Neural progenitor cell (in vitro differentiated cells): ENCODE data around the gene MYLIP. TPM values are rescaled to one million over a fixed set of nuclear protein-coding genes. Genes with fewer than 3 reads are reported as not detected.

ENCODE experiments used
- DNase-seq: peaks from one replicate; pipeline ENCODE4 v3.0.0-alpha.2; 2016; ENCODE audit warnings: low spot score
- H2AFZ ChIP-seq: fragments of 200-600 bp; sonication (generic); replicated peaks from 2 replicates; pipeline ENCODE4 v1.6.1; 2016; ENCODE audit warnings: antibody characterized with exemption
- H3F3A ChIP-seq: fragments of 200-600 bp; sonication (generic); 2 replicates; pipeline ENCODE4 v1.6.1; 2016; ENCODE audit warnings: antibody characterized with exemption, low read depth
- H3K27ac ChIP-seq: fragments of 200-600 bp; sonication (generic); 2 replicates; pipeline ENCODE4 v1.5.1; 2016; ENCODE audit warnings: mild to moderate bottlenecking
- H3K27me3 ChIP-seq: fragments of 200-600 bp; sonication (generic); 2 replicates; pipeline ENCODE4 v1.6.1; 2016; ENCODE audit warnings: mild to moderate bottlenecking, moderate library complexity
- H3K36me3 ChIP-seq: fragments of 200-600 bp; sonication (generic); 2 replicates; pipeline ENCODE4 v1.5.1; 2016
- H3K4me1 ChIP-seq: fragments of 200-600 bp; sonication (generic); 2 replicates; pipeline ENCODE4 v1.6.1; 2016; ENCODE audit warnings: mixed run types
- H3K4me2 ChIP-seq: fragments of 200-600 bp; sonication (generic); 2 replicates; pipeline ENCODE4 v1.6.1; 2016
- H3K4me3 ChIP-seq: fragments of 200-600 bp; sonication (generic); 2 replicates; pipeline ENCODE4 v1.5.1; 2016
- H3K79me2 ChIP-seq: fragments of 200-600 bp; sonication (generic); 2 replicates; pipeline ENCODE4 v1.6.1; 2016; ENCODE audit warnings: low read depth
- H3K9ac ChIP-seq: fragments of 200-600 bp; sonication (generic); 2 replicates; pipeline ENCODE4 v1.6.1; 2016
- H3K9me3 ChIP-seq: fragments of 200-600 bp; sonication (generic); 2 replicates; pipeline ENCODE4 v1.5.1; 2016; ENCODE audit warnings: low read depth
- H4K20me1 ChIP-seq: fragments of 200-600 bp; sonication (generic); 2 replicates; pipeline ENCODE4 v1.6.1; 2016; ENCODE audit warnings: low read depth
- H3K27ac Mint-ChIP-seq: 3 replicates; pipeline ENCODE4 v1.8.0; 2021; ENCODE audit warnings: mixed read lengths
- H3K27me3 Mint-ChIP-seq: 2 replicates; pipeline ENCODE4 v1.8.0; 2022; ENCODE audit warnings: low read depth, mild to moderate bottlenecking, inconsistent platforms, moderate library complexity, mixed read lengths; ENCODE audit not compliant: insufficient read depth
- H3K36me3 Mint-ChIP-seq: 3 replicates; pipeline ENCODE4 v1.8.0; 2021; ENCODE audit warnings: mixed read lengths
- H3K4me1 Mint-ChIP-seq: 3 replicates; pipeline ENCODE4 v1.8.0; 2021; ENCODE audit warnings: mixed read lengths
- H3K4me3 Mint-ChIP-seq: 3 replicates; pipeline ENCODE4 v1.8.0; 2021; ENCODE audit warnings: mild to moderate bottlenecking, moderate library complexity, mixed read lengths
- H3K9me3 Mint-ChIP-seq: 3 replicates; pipeline ENCODE4 v1.8.0; 2020; ENCODE audit warnings: mixed read lengths
- CTCF ChIP-seq: fragments of 200-600 bp; sonication (generic); IDR thresholded peaks from 2 replicates; pipeline ENCODE4 v1.5.1; 2017; ENCODE audit warnings: antibody characterized with exemption, mild to moderate bottlenecking
- EZH2 ChIP-seq: fragments of 200-600 bp; sonication (generic); IDR thresholded peaks from 2 replicates; pipeline ENCODE4 v1.6.1; 2017; ENCODE audit warnings: antibody characterized with exemption, mild to moderate bottlenecking, moderate library complexity
- EZH2phosphoT487 ChIP-seq: fragments of 200-600 bp; sonication (generic); IDR thresholded peaks from 2 replicates; pipeline ENCODE4 v1.6.1; 2017; ENCODE audit warnings: antibody characterized with exemption
- total RNA-seq: library from RNA; depleted of rRNA; stranded (reverse); fragments of >200 nt; gene quantifications from 2 replicates; pipeline ENCODE4 v1.2.3, GENCODE V29; 2015; ENCODE audit warnings: low replicate concordance

The MYLIP gene
- total RNA-seq, 1 donor from 2014 or later, result 8.2 TPM

DNA sequence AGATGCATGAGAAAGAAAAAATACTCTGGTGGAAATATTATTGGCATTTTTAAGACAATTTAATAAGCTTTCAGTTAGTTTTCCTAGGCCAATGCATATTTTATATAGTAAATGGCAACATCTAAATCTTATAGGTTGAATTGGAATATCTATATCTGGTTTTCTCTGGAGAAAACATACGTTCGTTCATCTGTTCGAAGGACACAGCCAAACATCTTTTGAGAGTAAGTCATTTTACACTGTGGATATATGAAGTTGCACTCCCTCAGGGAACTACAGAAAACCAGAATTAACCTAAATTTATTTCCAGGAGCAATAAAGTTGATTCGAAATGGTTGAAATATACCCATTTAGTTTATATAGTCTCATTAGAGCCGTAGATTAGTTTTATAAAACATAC, 49.0 kb downstream of the MYLIP start:
- no peaks in the 10 kb centered on the region for H3K79me2 ChIP-seq
- Mint-ChIP-seq H3K9me3 (peaks cover 11% of the 10 kb centered on the region), H3K27me3 (peaks cover 21% of the 10 kb centered on the region), H3K4me1 (peaks cover 22% of the 10 kb centered on the region), H3K27ac (no peak overlapping the region), H3K4me3 (no peak overlapping the region), H3K36me3 (no peaks in the 10 kb centered on the region)
- no peaks in the 10 kb centered on the region for H4K20me1 ChIP-seq
- TF ChIP-seq EZH2phosphoT487 (no peak), EZH2 (no peak)
- DNase-seq, result no peak
- no peak overlapping the region for H3K27ac ChIP-seq
- H3F3A ChIP-seq, result peaks cover 23% of the 10 kb centered on the region
- no peaks in the 10 kb centered on the region for H3K36me3 ChIP-seq
- no peak overlapping the region for H3K4me3 ChIP-seq
- H2AFZ ChIP-seq, result no peak overlapping the region
- H3K27me3 ChIP-seq, result no peaks in the 10 kb centered on the region
- peaks cover 20% of the 10 kb centered on the region for H3K4me1 ChIP-seq
- no peaks in the 10 kb centered on the region for H3K9me3 ChIP-seq
- no peak overlapping the region for H3K9ac ChIP-seq
- H3K4me2 ChIP-seq, result no peak overlapping the region

DNA sequence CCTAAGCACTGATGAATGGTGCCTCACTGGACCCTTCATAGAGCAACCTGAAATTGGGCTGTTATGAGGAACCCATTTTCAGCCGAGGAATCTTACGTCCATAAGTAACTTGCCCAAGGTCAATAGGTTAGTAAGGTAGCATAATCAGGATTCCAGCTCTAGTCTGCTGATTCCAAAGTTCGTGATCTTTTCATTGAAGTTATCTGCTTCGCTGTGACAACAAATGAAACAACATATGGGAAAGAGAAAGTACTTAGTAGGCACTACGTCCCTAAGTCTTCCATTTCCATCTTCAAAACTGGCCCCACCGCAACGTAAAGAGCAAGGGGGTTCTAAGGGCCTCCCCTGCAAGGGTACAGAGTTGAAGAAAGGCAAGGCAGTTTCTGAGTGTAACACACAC, 49.5 kb downstream of the MYLIP start:
- H3K27me3 ChIP-seq, result no peaks in the 10 kb centered on the region
- no peaks in the 10 kb centered on the region for H4K20me1 ChIP-seq
- no peaks in the 10 kb centered on the region for H3K9me3 ChIP-seq
- DNase-seq, result no peak
- TF ChIP-seq CTCF (no peak), EZH2 (no peak)
- H3K36me3 ChIP-seq, result no peaks in the 10 kb centered on the region
- no peak overlapping the region for H3K27ac ChIP-seq
- H3F3A ChIP-seq, result peaks cover 23% of the 10 kb centered on the region
- peaks cover 20% of the 10 kb centered on the region for H3K4me1 ChIP-seq
- Mint-ChIP-seq H3K27me3 (peaks cover 21% of the 10 kb centered on the region), H3K4me1 (peaks cover 23% of the 10 kb centered on the region), H3K36me3 (no peaks in the 10 kb centered on the region), H3K27ac (no peak overlapping the region), H3K9me3 (peaks cover 11% of the 10 kb centered on the region), H3K4me3 (no peak overlapping the region)
- H2AFZ ChIP-seq, result no peak overlapping the region
- H3K4me2 ChIP-seq, result no peak overlapping the region
- no peaks in the 10 kb centered on the region for H3K79me2 ChIP-seq
- no peak overlapping the region for H3K9ac ChIP-seq
- H3K4me3 ChIP-seq, result no peak overlapping the region

GRCh38 chr6:16179063-16179462, 50.2 kb downstream of the MYLIP start:
- H3K27ac ChIP-seq, result no peak overlapping the region
- peaks cover 21% of the 10 kb centered on the region for H3F3A ChIP-seq
- no peak overlapping the region for H3K9ac ChIP-seq
- peaks cover 19% of the 10 kb centered on the region for H3K4me1 Mint-ChIP-seq
- H3K4me2 ChIP-seq, result no peak overlapping the region
- no peak overlapping the region for H3K4me3 ChIP-seq
- no peaks in the 10 kb centered on the region for H3K36me3 Mint-ChIP-seq
- TF ChIP-seq EZH2phosphoT487 (no peak), EZH2 (no peak), CTCF (no peak)
- H3K4me1 ChIP-seq, result peaks cover 16% of the 10 kb centered on the region
- H3K9me3 ChIP-seq, result no peaks in the 10 kb centered on the region
- no peak overlapping the region for H3K27ac Mint-ChIP-seq
- H3K27me3 Mint-ChIP-seq, result peaks cover 21% of the 10 kb centered on the region
- no peaks in the 10 kb centered on the region for H4K20me1 ChIP-seq
- H3K36me3 ChIP-seq, result no peaks in the 10 kb centered on the region
- DNase-seq, result no peak
- no peak overlapping the region for H2AFZ ChIP-seq
- peaks cover 11% of the 10 kb centered on the region for H3K9me3 Mint-ChIP-seq
- no peaks in the 10 kb centered on the region for H3K79me2 ChIP-seq
- no peaks in the 10 kb centered on the region for H3K27me3 ChIP-seq
- H3K4me3 Mint-ChIP-seq, result no peak overlapping the region

- Mint-ChIP-seq H3K36me3 (no peaks in the 10 kb centered on the region), H3K4me1 (peaks cover 9% of the 10 kb centered on the region)
- no peak overlapping the region for H2AFZ ChIP-seq
Measured at GRCh38 chr6:16179970-16180431, 51.1 kb downstream of the MYLIP start.

More at GRCh38 chr6:16179970-16180431, 51.1 kb downstream of the MYLIP start:
- no peaks in the 10 kb centered on the region for H3K36me3 ChIP-seq
- no peaks in the 10 kb centered on the region for H3K79me2 ChIP-seq
- H3K9me3 ChIP-seq, result no peaks in the 10 kb centered on the region
- peaks cover 6% of the 10 kb centered on the region for H3K4me1 ChIP-seq
- DNase-seq, result no peak
- no peaks in the 10 kb centered on the region for H3K27me3 ChIP-seq
- no peak overlapping the region for H3K4me3 ChIP-seq
- H4K20me1 ChIP-seq, result no peaks in the 10 kb centered on the region
- peak overlapping the region; percentile 52 for H3K27ac Mint-ChIP-seq
- H3K9ac ChIP-seq, result no peak overlapping the region
- peaks cover 19% of the 10 kb centered on the region for H3K27me3 Mint-ChIP-seq
- H3K4me3 Mint-ChIP-seq, result no peak overlapping the region
- peaks cover 11% of the 10 kb centered on the region for H3K9me3 Mint-ChIP-seq
- H3K4me2 ChIP-seq, result no peak overlapping the region
- TF ChIP-seq EZH2phosphoT487 (no peak), CTCF (no peak), EZH2 (no peak)
- H3K27ac ChIP-seq, result no peak overlapping the region
- peaks cover 12% of the 10 kb centered on the region for H3F3A ChIP-seq
